IMR-90 (cell line): ENCODE data around the gene KIF18B. TPM values are rescaled to one million over a fixed set of nuclear protein-coding genes. Genes with fewer than 3 reads are reported as not detected.

Experiments
- ATAC-seq: fragments of 200-7000 bp; cut with Tn5 transposase; 2 replicates; pipeline ENCODE4 v1.9.1; 2020; ENCODE audit warnings: low read depth, mild to moderate bottlenecking, moderate library complexity
- BruUV-seq: library from RNA; stranded (reverse); fragments of 400-500 nt; replicated peaks from 2 replicates; lab custom pipeline; 2021; lab: Mats Ljungman, UMichigan
- CTCF ChIA-PET: fragments of 300-600 bp; formaldehyde crosslinking; extraction: SDS; loops from one replicate; lab custom pipeline; 2021; ENCODE audit warnings: antibody characterized with exemption; lab: Yijun Ruan, JAX
- POLR2A ChIA-PET: fragments of 300-600 bp; sonication (Branson Sonifier 250); formaldehyde crosslinking; loops from one replicate; lab custom pipeline; 2022; ENCODE audit warnings: antibody characterized with exemption; ENCODE audit not compliant: unreplicated experiment; lab: Charles Lee
- DNase-seq: peaks from one replicate; pipeline ENCODE4 v3.0.0; 2013
- H2AFZ ChIP-seq: replicated peaks from 2 replicates; pipeline ENCODE3; 2013; ENCODE audit warnings: low read length, mild to moderate bottlenecking; ENCODE audit not compliant: poor library complexity
- H2AK5ac ChIP-seq: 2 replicates; pipeline ENCODE4 v1.6.1; 2013; ENCODE audit warnings: low read depth, low read length, inconsistent platforms
- H2AK9ac ChIP-seq: replicated peaks from 2 replicates; pipeline ENCODE3; 2013; ENCODE audit warnings: mild to moderate bottlenecking, low read depth, low read length, moderate library complexity; ENCODE audit not compliant: poor library complexity
- H2BK120ac ChIP-seq: 2 replicates; pipeline ENCODE4 v1.6.1; 2013; ENCODE audit warnings: low read depth, low read length, inconsistent platforms
- H2BK15ac ChIP-seq: 3 replicates; pipeline ENCODE4 v1.6.1; 2013; ENCODE audit warnings: low read depth, low read length, inconsistent platforms
- H2BK20ac ChIP-seq: 2 replicates; pipeline ENCODE4 v1.6.1; 2013; ENCODE audit warnings: low read depth, mild to moderate bottlenecking, inconsistent platforms, low read length, moderate library complexity
- H2BK5ac ChIP-seq: 2 replicates; pipeline ENCODE4 v1.6.1; 2013; ENCODE audit warnings: mild to moderate bottlenecking, low read depth, low read length, inconsistent platforms; ENCODE audit not compliant: poor library complexity, severe bottlenecking
- H3K14ac ChIP-seq: replicated peaks from 2 replicates; pipeline ENCODE4 v1.6.1; 2013; ENCODE audit warnings: low read depth, low read length, inconsistent platforms
- H3K18ac ChIP-seq: 2 replicates; pipeline ENCODE4 v1.6.1; 2013; ENCODE audit warnings: low read depth, low read length, control low read depth
- H3K23ac ChIP-seq: 2 replicates; pipeline ENCODE4 v1.6.1; 2013; ENCODE audit warnings: low read depth, low read length, inconsistent platforms
- H3K27ac ChIP-seq: 2 replicates; pipeline ENCODE4 v1.5.1; 2013; ENCODE audit warnings: mild to moderate bottlenecking, control low read depth, low read length; ENCODE audit not compliant: insufficient read depth
- H3K27me3 ChIP-seq: 2 replicates; pipeline ENCODE4 v1.6.1; 2013; ENCODE audit warnings: low read length; ENCODE audit not compliant: control insufficient read depth, insufficient read depth
- H3K36me3 ChIP-seq: 2 replicates; pipeline ENCODE4 v1.6.1; 2013; ENCODE audit warnings: low read length, mixed read lengths; ENCODE audit not compliant: control insufficient read depth, insufficient read depth
- H3K4ac ChIP-seq: 2 replicates; pipeline ENCODE4 v1.6.1; 2013; ENCODE audit warnings: low read depth, low read length, inconsistent platforms
- H3K4me1 ChIP-seq: 2 replicates; pipeline ENCODE4 v1.6.1; 2013; ENCODE audit warnings: low read length, mixed read lengths; ENCODE audit not compliant: control insufficient read depth, insufficient read depth
- H3K4me2 ChIP-seq: 2 replicates; pipeline ENCODE4 v1.6.1; 2013; ENCODE audit warnings: low read depth, mild to moderate bottlenecking, control low read depth, low read length, moderate library complexity
- H3K4me3 ChIP-seq: 2 replicates; pipeline ENCODE4 v1.5.1; 2013; ENCODE audit warnings: low read depth, mild to moderate bottlenecking, control low read depth, low read length, moderate library complexity; ENCODE audit not compliant: insufficient read depth
- H3K56ac ChIP-seq: 2 replicates; pipeline ENCODE4 v1.6.1; 2013; ENCODE audit warnings: low read length, inconsistent platforms; ENCODE audit not compliant: insufficient read depth; ENCODE audit errors: extremely low read depth
- H3K79me1 ChIP-seq, 2 experiments: 2 replicates each; pipeline ENCODE4 v1.6.1; 2013; ENCODE audit warnings: low read length in 2 of 2, inconsistent platforms in 1 of 2, low read depth in 1 of 2
- H3K9ac ChIP-seq: 2 replicates; pipeline ENCODE4 v1.6.1; 2013; ENCODE audit warnings: low read depth, low read length, control low read depth
- H3K9me1 ChIP-seq: 2 replicates; pipeline ENCODE4 v1.6.1; 2013; ENCODE audit warnings: low read length, inconsistent platforms; ENCODE audit not compliant: insufficient read depth
- H3K9me3 ChIP-seq: 2 replicates; pipeline ENCODE4 v1.6.1; 2013; ENCODE audit warnings: low read length; ENCODE audit not compliant: control insufficient read depth, insufficient read depth
- H4K20me1 ChIP-seq: 2 replicates; pipeline ENCODE4 v1.6.1; 2013; ENCODE audit warnings: low read length, inconsistent platforms; ENCODE audit not compliant: insufficient read depth
- H4K5ac ChIP-seq: 2 replicates; pipeline ENCODE4 v1.6.1; 2013; ENCODE audit warnings: mild to moderate bottlenecking, low read depth, low read length, control low read depth
- H4K8ac ChIP-seq, 2 experiments: 2 replicates each; pipeline ENCODE4 v1.6.1; 2013; ENCODE audit warnings: low read depth in 2 of 2, low read length in 2 of 2, control low read depth in 1 of 2, inconsistent platforms in 1 of 2
- H4K91ac ChIP-seq: 2 replicates; pipeline ENCODE4 v1.6.1; 2013; ENCODE audit warnings: low read depth, low read length, inconsistent platforms; ENCODE audit not compliant: insufficient read depth
- CHD1 ChIP-seq: IDR thresholded peaks from 2 replicates; pipeline ENCODE4 v1.6.1; 2012; ENCODE audit warnings: low read depth, low read length, improper control_type of control experiment
- FOS ChIP-seq: fragments of 150-350 bp; IDR thresholded peaks from 2 replicates; pipeline ENCODE4 v1.6.1; 2016; ENCODE audit warnings: low read depth, low read length
- MAZ ChIP-seq: IDR thresholded peaks from 2 replicates; pipeline ENCODE4 v1.6.1; 2012; ENCODE audit warnings: low read depth, mild to moderate bottlenecking, low read length, improper control_type of control experiment, moderate library complexity, borderline replicate concordance
- POLR2A ChIP-seq: IDR thresholded peaks from 2 replicates; pipeline ENCODE4 v1.6.1; 2012; ENCODE audit warnings: mild to moderate bottlenecking, low read depth, low read length
- RFX5 ChIP-seq: IDR thresholded peaks from 2 replicates; pipeline ENCODE4 v1.8.0; 2012; ENCODE audit warnings: low read depth, mild to moderate bottlenecking, low read length, moderate library complexity
- WGBS, 2 experiments: methylation state at CpG; one replicate each; pipeline versions ENCODE4 v1.1.5 to v1.1.7; 2013; ENCODE audit warnings: missing lambda C conversion rate in 2 of 2; ENCODE audit not compliant: insufficient read length in 1 of 2; ENCODE audit errors: extremely low coverage in 2 of 2; 5-methylcytosine and 5-hydroxymethylcytosine counted together
- dilution Hi-C: fragments of 300-500 bp; cut with HindIII; formaldehyde crosslinking; loops from one replicate; pipeline ENCODE4 v1.14.3; 2018; ENCODE audit warnings: low sequenced_read_pairs; ENCODE audit not compliant: unreplicated experiment
- in situ Hi-C: fragments of 300-500 bp; cut with MboI; formaldehyde crosslinking; loops from 3 replicates; pipeline ENCODE4 v1.14.3; 2019; ENCODE audit warnings: low sequenced_read_pairs, inconsistent platforms, mixed read lengths
- intact Hi-C: fragments of 100-400 bp; cut with micrococcal nuclease; formaldehyde crosslinking; loops from 2 replicates; pipeline ENCODE4 v1.10.0; 2022
- polyA plus RNA-seq, 3 experiments: library from polyadenylated mRNA; depleted of rRNA; stranded (reverse); fragments of >200 nt; gene quantifications; 2 replicates each; pipeline ENCODE4 v1.2.3, GENCODE V29; 2012; ENCODE audit warnings: low replicate concordance in 1 of 3
- total RNA-seq: library from RNA; depleted of rRNA; stranded (reverse); fragments of >200 nt; gene quantifications from 2 replicates; pipeline ENCODE4 v1.2.3, GENCODE V29; 2012
- TF ChIP-seq, protein P1 (sequence below): conservative IDR thresholded peaks from 2 replicates; pipeline ENCODE4 v1.5.1; 2012; ENCODE audit warnings: mild to moderate bottlenecking, low read depth, low read length, improper control_type of control experiment

Gene KIF18B
- total and polyA plus RNA-seq, 2 of the 4 experiments (the other 2 are of a cell fraction): 1.3 to 16.0 TPM

DNA sequence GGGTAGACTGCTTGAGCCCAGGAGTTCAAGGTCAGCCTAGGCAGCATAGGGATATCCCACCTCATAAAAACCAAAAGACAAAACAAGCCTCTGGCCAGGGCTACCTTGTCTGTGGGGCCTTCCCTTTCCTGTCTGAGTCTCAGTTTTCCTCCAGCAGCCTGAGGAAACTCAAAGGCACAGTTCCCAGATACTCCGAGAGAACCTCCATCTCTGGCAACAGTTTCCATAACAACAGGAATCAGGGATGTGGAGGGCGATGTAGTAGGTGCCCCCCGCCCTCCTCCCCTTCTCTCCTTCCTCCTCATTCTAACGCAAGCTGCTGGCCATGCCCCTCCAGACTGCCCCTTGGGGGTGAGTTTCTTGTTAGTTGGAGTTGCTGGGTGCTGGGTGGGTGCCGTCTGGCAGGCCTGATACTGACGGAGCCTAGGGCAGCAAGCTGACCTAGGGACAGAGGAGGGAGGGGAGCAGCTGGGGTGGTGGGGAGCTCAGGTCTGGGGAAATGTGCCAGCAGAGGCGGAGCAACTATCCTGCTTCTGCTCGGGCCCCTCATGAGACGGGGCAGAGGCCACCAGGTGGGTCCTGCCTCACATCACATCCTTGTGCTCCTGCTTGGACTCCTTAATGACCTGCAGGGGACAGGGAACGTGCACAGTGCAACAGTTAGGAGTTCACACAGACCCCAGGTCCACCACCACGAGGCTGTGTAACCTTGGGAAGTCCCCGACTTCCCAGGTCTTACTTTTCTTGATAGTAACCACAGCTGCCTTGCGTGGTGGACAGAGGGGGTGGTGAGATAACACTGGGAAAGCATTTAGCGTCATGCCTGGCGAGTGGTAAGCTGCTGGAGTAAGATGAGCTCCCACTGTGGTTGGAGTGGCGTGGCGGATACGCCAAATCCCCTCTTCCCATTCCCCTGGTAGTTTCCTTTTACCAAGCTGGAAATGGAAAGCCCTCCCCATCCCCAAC lies 40.5 kb downstream of the KIF18B start:
- WGBS, 2 experiments: 83% methylated on average over 2 of the region's 18 CpGs; no CpG with 5 or more reads in 1 of the 2 experiments

More for the DNA sequence above, 40.5 kb downstream of the KIF18B start:
- Histone ChIP-seq H4K20me1 (no peaks in the 10 kb centered on the region), H3K56ac (peak overlapping the region; percentile 0; the same call in 1 of the 2 replicates), H3K9me3 (no peaks in the 10 kb centered on the region), H3K4ac (peak overlapping the region; percentile 99), H3K14ac (peak overlapping the region; percentile 98), H2AK5ac (peak overlapping the region; percentile 100), H2BK120ac (peak overlapping the region; percentile 100), H3K9ac (no peak overlapping the region), H2AFZ (peak overlapping the region; percentile 79), H4K8ac (peak overlapping the region; percentile 64 to 98), H3K4me3 (no peak overlapping the region), H3K18ac (peak overlapping the region; percentile 75), H3K36me3 (no peaks in the 10 kb centered on the region), H3K9me1 (peaks cover 34% of the 10 kb centered on the region), H2BK5ac (peak overlapping the region; percentile 93), H3K27me3 (no peaks in the 10 kb centered on the region), H4K91ac (peak overlapping the region; percentile 98), H2BK15ac (peak overlapping the region; percentile 84), H3K4me1 (peaks cover 19% of the 10 kb centered on the region), H4K5ac (peak overlapping the region; percentile 80; the same call in 1 of the 2 replicates), H2BK20ac (peak overlapping the region; percentile 99), H2AK9ac (peak overlapping the region; percentile 59), H3K4me2 (no peak overlapping the region), H3K79me1 (peaks cover 0 to 16% of the 10 kb centered on the region in 2 experiments; a peak in 2 of 4 replicates), H3K27ac (peak overlapping the region; percentile 67), H3K23ac (peak overlapping the region; percentile 96; the same call in 1 of the 2 replicates)
- TF ChIP-seq CHD1 (no peak), POLR2A (no peak), RFX5 (no peak), FOS (no peak), MAZ (no peak)
- TF ChIP-seq, protein P1, sequence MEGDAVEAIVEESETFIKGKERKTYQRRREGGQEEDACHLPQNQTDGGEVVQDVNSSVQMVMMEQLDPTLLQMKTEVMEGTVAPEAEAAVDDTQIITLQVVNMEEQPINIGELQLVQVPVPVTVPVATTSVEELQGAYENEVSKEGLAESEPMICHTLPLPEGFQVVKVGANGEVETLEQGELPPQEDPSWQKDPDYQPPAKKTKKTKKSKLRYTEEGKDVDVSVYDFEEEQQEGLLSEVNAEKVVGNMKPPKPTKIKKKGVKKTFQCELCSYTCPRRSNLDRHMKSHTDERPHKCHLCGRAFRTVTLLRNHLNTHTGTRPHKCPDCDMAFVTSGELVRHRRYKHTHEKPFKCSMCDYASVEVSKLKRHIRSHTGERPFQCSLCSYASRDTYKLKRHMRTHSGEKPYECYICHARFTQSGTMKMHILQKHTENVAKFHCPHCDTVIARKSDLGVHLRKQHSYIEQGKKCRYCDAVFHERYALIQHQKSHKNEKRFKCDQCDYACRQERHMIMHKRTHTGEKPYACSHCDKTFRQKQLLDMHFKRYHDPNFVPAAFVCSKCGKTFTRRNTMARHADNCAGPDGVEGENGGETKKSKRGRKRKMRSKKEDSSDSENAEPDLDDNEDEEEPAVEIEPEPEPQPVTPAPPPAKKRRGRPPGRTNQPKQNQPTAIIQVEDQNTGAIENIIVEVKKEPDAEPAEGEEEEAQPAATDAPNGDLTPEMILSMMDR: no peak
- in situ Hi-C loops: no loop called here
- dilution Hi-C loops: no loop called here
- POLR2A ChIA-PET: no interaction called here
- CTCF ChIA-PET: no interaction called here
- ATAC-seq (no peak), DNase-seq (peak; percentile 38)
- BruUV-seq: no TSS peak
- intact Hi-C loops: no loop called here
